IPS-11a (cell line): ENCODE measurements around the gene GNA12.

Experiments
- H3K4me3 ChIP-seq: one replicate; pipeline ENCODE4 v1.5.1; 2013; ENCODE audit warnings: low read depth, low read length, control low read depth

Gene GNA12

DNA sequence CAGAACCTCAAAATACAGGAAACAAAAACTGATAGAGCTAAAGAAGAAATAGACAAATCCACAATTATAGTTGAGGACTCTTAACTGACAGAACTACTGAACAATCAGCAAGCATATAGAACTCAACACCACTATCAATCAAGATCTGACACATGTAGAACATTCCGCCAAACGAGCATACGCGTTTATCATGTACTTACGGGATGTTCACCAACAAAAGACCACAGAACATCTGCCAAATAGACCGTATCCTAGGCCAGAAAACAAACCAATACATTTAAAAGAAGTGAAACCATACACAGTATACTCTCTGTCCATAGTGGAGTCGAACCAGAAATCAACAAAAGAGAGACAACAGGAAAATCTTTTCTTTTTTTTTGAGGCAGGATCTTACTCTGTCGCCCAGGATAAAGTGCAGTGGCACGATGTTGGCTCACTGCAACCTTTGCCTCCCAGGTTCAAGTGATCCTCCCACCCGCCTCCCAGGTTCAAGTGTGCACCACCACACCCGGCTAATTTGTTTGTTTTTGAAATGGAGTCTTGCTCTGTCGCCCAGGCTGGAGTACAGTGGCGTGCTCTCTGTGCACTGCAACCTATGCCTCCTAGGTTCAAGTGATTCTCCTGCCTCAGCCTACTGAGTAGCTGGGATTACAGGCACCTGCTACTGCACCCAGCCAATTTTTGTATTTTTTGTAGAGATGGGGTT is 5.1 kb downstream of the GNA12 start:
- no peak overlapping the region for H3K4me3 ChIP-seq

DNA sequence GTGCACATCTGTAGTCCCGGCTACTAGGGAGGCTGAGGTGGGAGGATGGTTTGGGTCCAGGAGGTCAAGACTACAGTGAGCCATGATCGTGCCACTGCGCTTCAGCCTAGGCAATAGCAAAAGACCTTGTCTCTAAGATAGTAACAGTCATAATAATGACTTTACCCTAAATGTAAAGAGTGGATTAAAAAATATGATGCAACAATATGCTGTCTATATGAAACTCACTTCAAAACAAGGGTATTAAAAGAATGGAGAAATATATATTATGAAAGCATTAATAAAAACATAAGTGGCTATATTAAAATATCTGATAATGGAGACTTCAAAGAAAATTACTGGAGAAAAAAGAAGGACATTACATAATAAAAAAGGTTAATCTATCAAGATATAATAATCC is 5.7 kb downstream of the GNA12 start:
- no peak overlapping the region for H3K4me3 ChIP-seq

- H3K4me3 ChIP-seq, result no peak overlapping the region
Observed at GRCh38 chr7:2837496-2837895, 6.6 kb downstream of the GNA12 start.

DNA sequence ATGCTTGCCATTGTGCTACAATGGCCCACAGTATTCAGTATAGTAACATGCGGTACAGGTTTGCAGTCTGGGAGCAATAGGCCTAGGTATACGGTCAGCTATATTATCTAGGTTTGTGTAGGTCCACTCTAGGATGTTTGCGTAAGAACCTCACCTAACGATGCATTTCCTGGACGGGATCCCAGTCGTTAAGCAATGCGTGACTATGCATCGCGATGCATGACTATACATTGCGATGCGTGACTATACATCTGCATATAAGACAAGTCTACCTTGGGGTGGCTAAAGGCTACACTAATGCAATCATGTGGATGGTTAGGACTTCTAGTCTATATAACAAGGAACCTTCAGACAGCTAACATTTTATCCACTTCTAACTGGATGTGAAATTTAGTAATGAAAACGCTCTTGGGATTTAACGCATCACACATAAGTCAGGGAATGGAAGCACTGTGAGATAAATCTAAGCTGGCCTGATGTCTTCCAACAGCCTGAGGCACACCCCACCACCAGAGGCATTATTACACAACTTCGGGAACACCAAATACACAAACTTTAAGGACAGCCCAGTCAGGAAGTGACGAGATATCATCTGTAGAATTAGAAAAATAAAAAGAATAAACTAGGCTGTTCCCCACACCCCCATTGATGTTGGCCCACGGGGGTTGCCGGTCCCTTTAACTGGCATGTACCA is 9.2 kb downstream of the GNA12 start:
- no peak overlapping the region for H3K4me3 ChIP-seq

DNA sequence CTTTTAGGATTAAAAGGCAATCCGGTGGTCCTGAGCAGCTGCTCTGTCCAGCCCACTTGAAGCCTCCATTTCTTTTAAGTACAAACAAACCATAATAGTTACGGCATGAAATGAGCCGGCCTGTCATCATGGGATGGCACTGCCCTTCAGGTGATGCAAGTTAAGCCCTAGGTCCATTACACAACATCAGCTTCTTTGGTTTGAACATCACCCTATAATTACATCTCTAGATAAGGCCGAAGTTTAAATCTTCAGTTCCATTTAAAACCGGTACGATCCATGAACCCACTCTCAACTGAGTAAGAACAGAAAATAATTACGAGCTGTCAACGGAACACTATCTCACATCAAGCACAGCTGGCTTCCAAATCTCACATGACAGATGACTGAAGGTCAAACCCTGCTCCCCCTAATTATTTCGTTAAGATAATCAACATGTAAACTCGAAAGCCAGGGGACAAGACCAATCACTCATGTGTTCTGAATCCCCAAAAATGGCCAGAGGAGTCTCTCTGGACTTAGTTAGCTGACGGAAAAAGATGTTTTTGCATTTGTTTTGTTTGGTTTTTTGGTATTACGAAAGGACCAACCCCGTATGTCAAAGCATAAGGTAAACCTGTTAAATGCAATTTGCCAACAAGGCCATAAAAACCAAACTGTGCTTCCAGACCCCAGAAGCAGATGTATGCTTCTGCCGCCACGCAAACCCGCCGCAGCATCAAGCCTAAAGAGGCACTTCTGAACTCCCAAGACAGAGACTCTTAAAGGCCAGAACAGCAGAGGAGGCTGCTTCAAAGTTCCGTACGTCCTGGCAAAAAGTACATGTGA is 10.8 kb downstream of the GNA12 start:
- H3K4me3 ChIP-seq, result no peak overlapping the region

- no peak overlapping the region for H3K4me3 ChIP-seq
Observed at GRCh38 chr7:2832461-2832860, 11.6 kb downstream of the GNA12 start.

DNA sequence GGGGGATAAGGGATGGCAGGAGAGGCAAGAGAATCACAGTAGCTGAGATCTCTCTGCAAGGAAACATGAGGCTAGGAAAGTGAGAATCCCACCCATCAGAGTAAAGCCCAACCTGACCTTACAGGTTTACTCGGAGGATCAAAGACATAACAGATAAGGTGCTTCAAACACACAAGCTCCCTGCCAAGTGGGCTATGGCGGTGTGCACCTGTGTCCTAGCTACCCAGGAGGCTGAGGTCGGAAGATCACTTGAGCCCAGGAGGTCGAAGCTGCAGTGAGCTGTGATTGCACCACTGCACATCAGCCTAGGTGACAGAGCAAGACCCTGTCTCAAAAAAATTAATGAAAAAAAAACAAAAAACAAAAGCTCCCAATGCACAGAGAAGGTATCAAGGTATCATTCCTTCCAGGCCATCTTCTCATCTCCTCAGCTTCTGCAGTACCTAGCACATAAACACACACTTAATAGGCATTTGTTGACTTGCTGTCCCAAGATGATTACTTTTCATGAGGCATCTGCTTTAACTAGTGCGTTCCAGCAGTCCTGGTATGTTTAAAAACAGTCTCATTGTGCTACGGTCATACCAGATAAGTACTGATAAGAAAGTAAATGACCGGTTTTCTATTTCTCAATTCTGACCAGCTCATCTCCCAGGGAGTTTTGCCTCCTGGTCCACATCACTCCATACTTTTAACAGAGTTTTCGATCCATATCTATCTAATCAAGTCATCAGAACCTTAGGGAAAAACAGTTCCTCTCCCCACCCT is 13.3 kb downstream of the GNA12 start:
- no peak overlapping the region for H3K4me3 ChIP-seq

DNA sequence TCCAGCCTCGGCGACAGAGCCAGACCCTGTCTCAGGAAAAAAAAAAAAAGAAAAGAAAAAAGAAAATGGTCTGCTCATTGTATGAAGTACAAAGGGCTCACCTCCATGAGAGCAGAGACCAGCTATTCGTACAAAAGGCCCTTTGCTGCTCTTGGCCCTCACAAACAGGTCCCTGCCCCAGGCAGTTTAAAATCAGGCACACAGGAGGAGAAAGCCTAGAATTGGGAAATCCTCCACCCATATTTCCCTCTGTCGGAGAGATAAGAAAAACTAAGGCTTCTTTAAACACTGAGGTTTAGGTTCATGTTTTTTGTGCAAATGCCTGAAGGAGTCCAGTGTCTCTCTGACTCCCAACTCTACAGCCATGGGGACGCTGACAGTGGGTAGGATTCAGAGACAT is 15.1 kb downstream of the GNA12 start:
- H3K4me3 ChIP-seq, result no peak overlapping the region

DNA sequence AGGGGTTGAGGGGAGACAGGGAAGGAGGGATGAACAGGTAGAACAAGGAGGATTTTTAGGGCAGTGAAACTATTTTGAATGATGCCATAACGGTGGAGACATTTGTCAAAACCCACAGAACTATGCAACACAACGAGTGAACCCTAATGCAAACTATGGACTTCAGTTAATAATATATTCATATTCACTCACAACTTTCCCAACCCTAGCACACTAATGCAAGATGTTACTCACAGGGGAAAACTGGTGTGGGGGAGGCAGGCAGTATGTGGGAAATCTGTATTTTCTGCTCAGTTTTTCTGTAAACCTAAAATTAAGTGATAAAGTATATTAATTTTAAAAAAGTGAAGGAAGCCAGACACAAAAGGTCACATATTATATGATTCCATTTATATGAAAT is 17.3 kb downstream of the GNA12 start:
- no peak overlapping the region for H3K4me3 ChIP-seq

- no peak overlapping the region for H3K4me3 ChIP-seq
Observed at GRCh38 chr7:2825559-2826227, 18.4 kb downstream of the GNA12 start.

DNA sequence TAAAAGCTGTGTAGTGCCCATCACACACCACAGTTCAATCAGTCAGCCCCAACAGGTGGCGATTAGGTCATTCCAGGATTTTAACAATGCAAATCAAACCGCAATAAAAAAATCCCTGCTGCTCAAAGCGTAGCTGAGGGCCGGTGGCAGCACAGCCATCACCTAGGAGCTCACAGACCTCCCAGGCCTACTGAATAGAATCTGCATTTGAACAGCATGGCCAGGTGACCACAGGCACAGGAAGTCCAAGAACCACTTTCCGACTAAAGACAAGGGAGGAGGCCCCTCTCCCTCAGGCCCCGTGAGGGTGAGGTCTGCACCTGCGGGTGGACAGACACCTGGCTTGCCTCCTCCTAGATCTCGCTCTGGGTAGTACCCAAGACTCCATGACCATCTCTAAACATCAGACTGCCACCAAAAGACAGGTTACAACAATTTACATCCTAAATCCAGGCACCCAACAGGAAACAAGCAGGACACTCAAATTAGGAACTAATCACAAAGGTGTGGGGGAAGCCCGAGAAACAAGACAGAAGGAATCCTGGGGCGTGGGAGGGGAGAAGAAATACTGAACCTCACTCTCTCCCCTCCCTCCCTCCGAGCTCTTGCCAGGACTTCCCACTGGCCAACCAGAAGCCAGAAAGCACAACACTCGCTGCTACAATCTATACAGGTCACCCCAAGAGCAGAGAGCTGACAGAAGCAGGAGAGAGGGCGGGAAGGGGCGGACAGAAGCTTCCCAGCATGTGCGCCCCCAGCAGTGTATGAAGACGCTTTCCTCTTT is 19.2 kb downstream of the GNA12 start:
- H3K4me3 ChIP-seq, result no peak overlapping the region

- H3K4me3 ChIP-seq, result no peak overlapping the region
Observed at GRCh38 chr7:2824026-2824677, 20.0 kb downstream of the GNA12 start.

- no peak overlapping the region for H3K4me3 ChIP-seq
Observed at GRCh38 chr7:2823130-2823529, 21.0 kb downstream of the GNA12 start.

DNA sequence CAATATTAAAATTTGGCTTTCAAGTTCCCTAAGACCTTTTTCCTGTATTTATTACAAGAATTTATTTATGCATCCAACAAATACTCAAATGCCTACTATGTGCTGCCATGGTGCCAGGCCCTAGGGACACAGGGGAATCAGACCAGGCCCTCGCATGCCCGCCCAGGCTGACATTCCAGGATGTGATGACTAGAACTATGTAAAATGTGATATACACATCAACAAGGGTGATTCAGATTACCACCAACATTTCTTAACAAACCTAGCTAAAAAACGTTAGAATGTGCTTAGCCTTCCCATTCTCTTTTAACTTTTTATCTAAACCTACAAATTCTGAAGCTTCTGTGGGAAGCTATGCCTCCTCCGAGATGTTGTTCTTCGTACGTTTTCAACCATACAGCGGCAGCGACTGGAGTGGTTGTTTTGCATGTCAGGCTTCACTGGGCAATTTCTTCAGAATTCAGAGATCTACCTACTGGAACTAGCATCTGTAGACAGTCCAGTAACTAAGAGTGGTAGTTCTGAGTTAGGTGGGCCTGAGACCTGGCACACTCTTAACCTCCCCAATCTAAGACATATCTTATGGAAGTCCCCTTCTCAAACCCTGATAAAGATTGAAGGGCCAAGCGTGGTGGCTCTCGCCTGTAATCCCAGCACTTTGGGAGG is 22.1 kb downstream of the GNA12 start:
- no peak overlapping the region for H3K4me3 ChIP-seq

DNA sequence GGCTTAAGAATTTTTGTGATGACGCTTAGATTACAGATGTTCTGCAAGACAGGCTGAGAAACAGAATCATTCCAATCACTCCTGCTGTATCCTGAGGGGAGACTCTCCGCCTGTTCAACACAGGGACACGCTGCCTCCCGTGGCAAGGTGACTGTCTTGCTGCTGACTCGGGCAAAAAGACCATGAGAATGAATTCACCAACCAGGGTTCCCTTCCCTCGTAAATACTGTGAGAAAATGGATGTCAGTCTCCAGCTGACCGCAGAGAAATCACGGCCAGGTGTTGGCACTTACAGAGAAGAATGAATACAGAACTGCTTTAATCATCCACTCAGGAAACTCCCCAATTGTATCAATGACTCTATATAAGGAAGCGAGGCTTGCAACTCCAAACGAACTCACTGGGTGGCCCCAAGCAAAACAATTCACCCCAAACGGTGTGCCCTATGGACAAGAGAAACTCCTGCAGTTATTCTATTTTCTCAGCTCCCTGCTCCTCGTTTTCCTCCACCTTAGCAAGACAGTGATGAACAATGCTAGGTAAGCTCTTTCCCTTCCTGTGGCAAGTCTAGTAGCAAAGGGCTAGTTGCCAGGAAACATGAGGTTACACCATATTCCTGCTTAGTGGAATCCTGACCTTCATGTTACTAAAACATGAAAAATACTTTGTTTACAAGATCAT is 22.8 kb downstream of the GNA12 start:
- H3K4me3 ChIP-seq, result no peak overlapping the region

- no peak overlapping the region for H3K4me3 ChIP-seq
Observed at GRCh38 chr7:2820508-2820934, 23.6 kb downstream of the GNA12 start.

- no peak overlapping the region for H3K4me3 ChIP-seq
Observed at GRCh38 chr7:2819954-2820397, 24.1 kb downstream of the GNA12 start.
